GM21529 (cell line): Measurements from ENCODE around the gene CCDC154.
"Not testable (repeated sequence)": the region's sequence is repeated elsewhere in the genome, so short reads cannot be mapped to it uniquely, and the experiment has no call there.

Source experiments
- ATAC-seq: cut with Tn5 transposase; IDR thresholded peaks from one replicate; pipeline ENCODE4 v1.9.1; 2021; ENCODE audit not compliant: unreplicated experiment

CCDC154 gene

GRCh38 chr16:1474796-1475551 is 30.6 kb upstream of the CCDC154 start, which contains the start of gene CLCN7:
TSS of gene CLCN7 (minus strand) at chr16:1475028. CDS start at chr16:1474974, 54 bp downstream.
- ATAC-seq = peak; percentile 82

GRCh38 chr16:1474082-1474795 is 29.9 kb upstream of the CCDC154 start:
- ATAC-seq = peak; percentile 12

GRCh38 chr16:1472974-1473373 is 28.6 kb upstream of the CCDC154 start:
- ATAC-seq = no peak

GRCh38 chr16:1471569-1472194 is 27.3 kb upstream of the CCDC154 start:
- ATAC-seq = no peak

GRCh38 chr16:1470481-1471251 is 26.3 kb upstream of the CCDC154 start:
- ATAC-seq = no peak

- ATAC-seq = no peak
These were observed 25.4 kb upstream of the CCDC154 start for GRCh38 chr16:1469693-1470201.

- not testable (repeated sequence) for ATAC-seq
These were observed 24.8 kb upstream of the CCDC154 start for GRCh38 chr16:1469141-1469540.

- ATAC-seq = no peak
These were observed 24.1 kb upstream of the CCDC154 start for GRCh38 chr16:1468426-1468810.

GRCh38 chr16:1466968-1467521 is 22.7 kb upstream of the CCDC154 start:
- no peak for ATAC-seq

- no peak for ATAC-seq
These were observed 21.7 kb upstream of the CCDC154 start for GRCh38 chr16:1466054-1466453.

GRCh38 chr16:1465567-1465915 is 21.2 kb upstream of the CCDC154 start:
- ATAC-seq = no peak

- ATAC-seq = no peak
These were observed 20.7 kb upstream of the CCDC154 start for GRCh38 chr16:1464894-1465566.

GRCh38 chr16:1464196-1464893 is 20.0 kb upstream of the CCDC154 start:
- no peak for ATAC-seq

GRCh38 chr16:1461146-1461545 is 16.8 kb upstream of the CCDC154 start:
- ATAC-seq = no peak

GRCh38 chr16:1460602-1461138 is 16.3 kb upstream of the CCDC154 start:
- ATAC-seq = no peak

GRCh38 chr16:1459967-1460366 is 15.6 kb upstream of the CCDC154 start:
- no peak for ATAC-seq

GRCh38 chr16:1458977-1459341 is 14.6 kb upstream of the CCDC154 start:
- no peak for ATAC-seq

GRCh38 chr16:1458336-1458976 is 14.1 kb upstream of the CCDC154 start:
- no peak for ATAC-seq
